Endothelial cell of umbilical vein (primary cell): ENCODE data around the gene MMD. TPM values are rescaled to one million over a fixed set of nuclear protein-coding genes. Genes with fewer than 3 reads are reported as not detected.

Experiments
- BruUV-seq: library from RNA; stranded (reverse); fragments of 400-500 nt; replicated peaks from 2 replicates; lab custom pipeline; 2021; lab: Mats Ljungman, UMichigan
- CTCF ChIA-PET: fragments of 300-600, 350-600 bp; sonication (Branson Sonifier 250); formaldehyde crosslinking; loops from one replicate; lab custom pipeline; 2021; ENCODE audit warnings: antibody characterized with exemption, inconsistent platforms; lab: Charles Lee
- POLR2A ChIA-PET: fragments of 300-600, 350-600 bp; sonication (Branson Sonifier 250); formaldehyde crosslinking; loops from one replicate; lab custom pipeline; 2021; ENCODE audit warnings: antibody characterized with exemption, inconsistent platforms; lab: Charles Lee
- DNase-seq: peaks from one replicate; pipeline ENCODE4 v3.0.0-alpha.2; 2011; ENCODE audit warnings: low read depth, low spot score
- FAIRE-seq: peaks from 2 replicates; lab custom pipeline; 2011; peaks lifted over from hg19 to GRCh38; lab: Jason Lieb, UNC
- H2AFZ ChIP-seq: 2 replicates; pipeline ENCODE4 v1.6.0; 2012; ENCODE audit warnings: low read depth, low read length, control low read depth, inconsistent platforms
- H3K27ac ChIP-seq: 2 replicates; pipeline ENCODE4 v1.5.1; 2011; ENCODE audit warnings: low read depth, mild to moderate bottlenecking, control low read depth, low read length, moderate library complexity; ENCODE audit not compliant: insufficient read depth
- H3K27me3 ChIP-seq, 2 experiments: 2 replicates each; pipeline versions ENCODE4 v1.6.0 to v1.6.1; 2011; ENCODE audit warnings: low read length in 2 of 2, mixed read lengths in 1 of 2; ENCODE audit not compliant: control insufficient read depth in 2 of 2, insufficient read depth in 2 of 2
- H3K36me3 ChIP-seq, 2 experiments: 2 replicates in 1 of 2; 3 replicates in 1 of 2; pipeline ENCODE4 v1.5.1; 2011; ENCODE audit warnings: low read length in 2 of 2, mild to moderate bottlenecking in 1 of 2, moderate library complexity in 1 of 2; ENCODE audit not compliant: control insufficient read depth in 2 of 2, insufficient read depth in 2 of 2; ENCODE audit errors: extremely low read depth in 1 of 2
- H3K4me1 ChIP-seq: 3 replicates; pipeline ENCODE4 v1.5.1; 2011; ENCODE audit warnings: mild to moderate bottlenecking, low read length; ENCODE audit not compliant: control insufficient read depth, insufficient read depth; ENCODE audit errors: extremely low read depth
- H3K4me2 ChIP-seq: 2 replicates; pipeline ENCODE4 v1.6.1; 2011; ENCODE audit warnings: low read length, control low read depth, mixed read lengths; ENCODE audit not compliant: insufficient read depth
- H3K4me3 ChIP-seq, 3 experiments: fragments of 200-600 bp in 1 of 3; sonication (generic), shearing (Covaris generic) in 1 of 3; replicated peaks in 1 of 3; 2 replicates each; pipeline ENCODE4 v1.5.1; 2011 to 2016; ENCODE audit warnings: control low read depth in 3 of 3, low read length in 3 of 3, mild to moderate bottlenecking in 2 of 3, inconsistent platforms in 1 of 3, low read depth in 1 of 3, moderate library complexity in 1 of 3; ENCODE audit not compliant: insufficient read depth in 1 of 3
- H3K79me2 ChIP-seq: 2 replicates; pipeline ENCODE4 v1.6.0; 2012; ENCODE audit warnings: low read length, inconsistent platforms; ENCODE audit not compliant: control insufficient read depth, insufficient read depth
- H3K9ac ChIP-seq: replicated peaks from 2 replicates; pipeline ENCODE3; 2011; ENCODE audit warnings: low read length, control low read depth; ENCODE audit not compliant: insufficient read depth; ENCODE audit errors: extremely low read depth
- H3K9me1 ChIP-seq: replicated peaks from 3 replicates; pipeline ENCODE4 v1.6.0; 2011; ENCODE audit warnings: mild to moderate bottlenecking, low read length; ENCODE audit not compliant: control insufficient read depth, insufficient read depth; ENCODE audit errors: extremely low read depth
- H3K9me3 ChIP-seq: replicated peaks from 2 replicates; pipeline ENCODE4 v1.5.1; 2012; ENCODE audit warnings: low read length, inconsistent platforms; ENCODE audit not compliant: control insufficient read depth, insufficient read depth
- H4K20me1 ChIP-seq: replicated peaks from 2 replicates; pipeline ENCODE3; 2011; ENCODE audit warnings: mild to moderate bottlenecking, low read length; ENCODE audit not compliant: control insufficient read depth, insufficient read depth; ENCODE audit errors: extremely low read depth
- CTCF ChIP-seq, 2 donors: IDR thresholded peaks; 1 replicate in 1 of 2; 2 replicates in 1 of 2; pipeline ENCODE4 v1.5.1; 2011; ENCODE audit warnings: low read length in 2 of 2, mild to moderate bottlenecking in 2 of 2, moderate library complexity in 2 of 2, control low read depth in 1 of 2, inconsistent platforms in 1 of 2, low read depth in 1 of 2; ENCODE audit not compliant: insufficient read depth in 1 of 2; ENCODE audit errors: extremely low read depth in 1 of 2
- EZH2 ChIP-seq: IDR thresholded peaks from 2 replicates; pipeline ENCODE4 v1.6.1; 2012; ENCODE audit warnings: borderline replicate concordance, low read depth, mild to moderate bottlenecking, moderate library complexity, low read length, inconsistent platforms; ENCODE audit not compliant: severe bottlenecking
- FOS ChIP-seq: IDR thresholded peaks from 2 replicates; pipeline ENCODE4 v1.6.1; 2011; ENCODE audit warnings: mild to moderate bottlenecking, low read length, moderate library complexity, borderline replicate concordance; ENCODE audit not compliant: insufficient read depth
- GATA2 ChIP-seq: IDR thresholded peaks from 2 replicates; pipeline ENCODE4 v1.7.0; 2011; ENCODE audit warnings: low read depth, mild to moderate bottlenecking, moderate library complexity, mixed read lengths, low read length; ENCODE audit not compliant: insufficient read length, insufficient read depth
- JUN ChIP-seq: IDR thresholded peaks from 2 replicates; pipeline ENCODE4 v1.6.1; 2011; ENCODE audit warnings: borderline replicate concordance, low read depth; ENCODE audit not compliant: insufficient read length, insufficient read depth
- MAX ChIP-seq: IDR thresholded peaks from 2 replicates; pipeline ENCODE4 v1.6.1; 2011; ENCODE audit not compliant: insufficient read depth, insufficient read length
- MYC ChIP-seq: IDR thresholded peaks from one replicate; pipeline ENCODE4 v1.6.1; 2011; ENCODE audit warnings: mild to moderate bottlenecking, low read depth, low read length
- POLR2A ChIP-seq: IDR thresholded peaks from 2 replicates; pipeline ENCODE4 v1.6.1; 2012; ENCODE audit warnings: low read depth, mild to moderate bottlenecking, control low read depth, low read length
- POLR2AphosphoS5 ChIP-seq: IDR thresholded peaks from 2 replicates; pipeline ENCODE4 v1.6.1; 2012; ENCODE audit warnings: low read depth, mild to moderate bottlenecking, control low read depth, low read length, moderate library complexity; ENCODE audit not compliant: insufficient read depth
- dilution Hi-C: fragments of 300-500 bp; cut with MboI; formaldehyde crosslinking; loops from one replicate; pipeline ENCODE4 v1.15.0; 2019; ENCODE audit warnings: low sequenced_read_pairs; ENCODE audit not compliant: extremely low pct_ligation_motif_present
- intact Hi-C: fragments of 100-400 bp; cut with micrococcal nuclease; formaldehyde crosslinking; loops from one replicate; pipeline ENCODE4 v1.10.0; 2022
- polyA plus RNA-seq, 4 experiments: library from polyadenylated mRNA; depleted of rRNA in 3 of 4; stranded (reverse) in 3 of 4; unstranded in 1 of 4; fragments of >200 nt; gene quantifications; 2 replicates each; pipeline versions ENCODE4 v1.2.1 to v1.2.3, GENCODE V29; 2011 to 2012; ENCODE audit warnings: missing spikeins in 1 of 4
- total RNA-seq: library from RNA; stranded (reverse); gene quantifications from 2 replicates; pipeline ENCODE4 v1.2.3, GENCODE V29; 2021

MMD gene
- total and polyA plus RNA-seq, 2 donors (not counting 3 experiments of a cell fraction or from before 2014, with no cell fraction given): 5.6 to 9.3 TPM

DNA sequence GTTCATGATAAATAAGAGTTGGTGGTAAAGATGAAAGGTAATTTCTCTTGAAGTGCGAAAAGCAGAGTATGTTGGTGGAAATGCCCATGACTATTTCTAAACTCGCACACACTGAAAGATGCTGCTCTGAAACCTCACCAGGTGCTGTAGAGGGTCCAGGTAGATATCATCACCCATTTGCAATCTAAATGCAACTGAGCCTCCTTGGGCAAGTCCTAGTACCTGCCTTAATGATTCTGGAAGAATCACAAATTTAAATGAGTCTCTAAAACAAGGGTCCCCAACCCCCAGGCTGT lies 5.9 kb upstream of the MMD start:
- Histone ChIP-seq H3K9me3 (no peaks in the 10 kb centered on the region), H3K79me2 (no peaks in the 10 kb centered on the region), H3K4me3 (no peak overlapping the region), H3K4me2 (no peak overlapping the region), H3K27me3 (peaks cover 8 to 28% of the 10 kb centered on the region in 2 experiments), H3K4me1 (no peaks in the 10 kb centered on the region), H3K9ac (no peak overlapping the region), H3K9me1 (no peaks in the 10 kb centered on the region), H4K20me1 (no peaks in the 10 kb centered on the region), H3K36me3 (no peaks in the 10 kb centered on the region), H3K27ac (no peak overlapping the region), H2AFZ (no peak overlapping the region)
- ChIA-PET POLR2A (no interaction called here), CTCF (no interaction called here)
- no peak for DNase-seq
- intact Hi-C loops (loop anchor here (10.0 kb wide), 2 partner anchors 87 to 157 kb away; partner anchors contain the start of gene SMIM36), dilution Hi-C loops (no loop called here)
- FAIRE-seq: no peak
- TF ChIP-seq FOS (no peak), MAX (no peak), GATA2 (no peak), MYC (no peak), POLR2A (no peak), CTCF (IDR thresholded peaks at IDR 0.05; ENCODE audit: extremely low read depth in 1 of 2, insufficient read depth in 1 of 2, low read depth in 1 of 2, low read length in 2 of 2) (no peak), JUN (no peak), EZH2 (no peak), POLR2AphosphoS5 (no peak)
- BruUV-seq: no TSS peak
